GM21515 (cell line): ENCODE results near the gene BRCA1.

Source experiments
- ATAC-seq: cut with Tn5 transposase; IDR thresholded peaks from one replicate; pipeline ENCODE4 v1.9.1; 2021; ENCODE audit not compliant: unreplicated experiment

BRCA1 gene

DNA sequence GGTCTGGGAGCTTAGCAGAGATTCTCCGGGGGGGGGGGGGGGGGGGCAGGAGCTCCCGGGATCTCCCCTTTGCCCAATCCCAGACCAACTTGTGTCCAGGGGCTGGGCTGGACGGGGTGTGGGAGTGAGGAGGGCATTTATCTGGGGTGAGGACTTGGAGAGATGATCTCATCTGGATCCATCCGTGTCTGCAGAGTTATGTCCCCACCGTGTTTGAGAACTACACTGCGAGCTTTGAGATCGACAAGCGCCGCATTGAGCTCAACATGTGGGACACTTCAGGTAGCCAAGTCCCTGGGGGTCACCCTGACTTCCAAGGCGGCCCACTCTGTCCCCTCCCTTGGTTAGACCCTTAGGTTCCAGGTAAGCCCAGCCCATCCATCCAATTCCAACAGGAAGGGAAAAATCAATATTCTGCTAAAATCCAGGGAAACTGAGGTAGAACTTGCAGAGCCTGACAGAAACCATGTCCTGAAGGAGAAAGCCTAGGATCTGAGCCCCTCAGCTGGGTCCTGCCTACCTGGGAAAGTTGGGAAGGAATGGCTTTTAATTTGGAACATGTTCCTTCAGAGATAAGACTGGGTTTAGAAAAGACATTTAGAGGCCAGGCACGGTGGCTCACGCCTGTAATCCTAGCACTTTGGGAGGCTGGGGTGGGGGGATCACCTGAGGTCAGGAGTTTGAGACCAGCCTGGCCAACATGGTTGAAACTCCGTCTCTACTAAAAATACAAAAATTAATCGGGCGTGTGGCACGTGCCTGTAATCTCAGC lies 99.2 kb downstream of the BRCA1 start:
- ATAC-seq = no peak

DNA sequence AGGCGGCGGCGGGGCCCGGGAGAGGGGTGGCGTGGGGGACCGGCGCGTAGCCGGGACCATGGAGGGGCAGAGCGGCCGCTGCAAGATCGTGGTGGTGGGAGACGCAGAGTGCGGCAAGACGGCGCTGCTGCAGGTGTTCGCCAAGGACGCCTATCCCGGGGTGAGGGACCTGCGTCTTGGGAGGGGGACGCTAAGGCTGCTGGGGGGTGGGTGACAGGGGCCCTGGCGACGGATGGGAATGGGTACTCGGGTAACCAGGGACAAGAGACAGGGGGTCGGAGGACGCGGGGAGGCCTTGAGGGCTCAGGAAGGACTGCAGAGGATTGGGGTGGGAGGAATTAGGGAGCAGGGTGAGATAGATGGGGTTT lies 99.9 kb downstream of the BRCA1 start:
- no peak for ATAC-seq

DNA sequence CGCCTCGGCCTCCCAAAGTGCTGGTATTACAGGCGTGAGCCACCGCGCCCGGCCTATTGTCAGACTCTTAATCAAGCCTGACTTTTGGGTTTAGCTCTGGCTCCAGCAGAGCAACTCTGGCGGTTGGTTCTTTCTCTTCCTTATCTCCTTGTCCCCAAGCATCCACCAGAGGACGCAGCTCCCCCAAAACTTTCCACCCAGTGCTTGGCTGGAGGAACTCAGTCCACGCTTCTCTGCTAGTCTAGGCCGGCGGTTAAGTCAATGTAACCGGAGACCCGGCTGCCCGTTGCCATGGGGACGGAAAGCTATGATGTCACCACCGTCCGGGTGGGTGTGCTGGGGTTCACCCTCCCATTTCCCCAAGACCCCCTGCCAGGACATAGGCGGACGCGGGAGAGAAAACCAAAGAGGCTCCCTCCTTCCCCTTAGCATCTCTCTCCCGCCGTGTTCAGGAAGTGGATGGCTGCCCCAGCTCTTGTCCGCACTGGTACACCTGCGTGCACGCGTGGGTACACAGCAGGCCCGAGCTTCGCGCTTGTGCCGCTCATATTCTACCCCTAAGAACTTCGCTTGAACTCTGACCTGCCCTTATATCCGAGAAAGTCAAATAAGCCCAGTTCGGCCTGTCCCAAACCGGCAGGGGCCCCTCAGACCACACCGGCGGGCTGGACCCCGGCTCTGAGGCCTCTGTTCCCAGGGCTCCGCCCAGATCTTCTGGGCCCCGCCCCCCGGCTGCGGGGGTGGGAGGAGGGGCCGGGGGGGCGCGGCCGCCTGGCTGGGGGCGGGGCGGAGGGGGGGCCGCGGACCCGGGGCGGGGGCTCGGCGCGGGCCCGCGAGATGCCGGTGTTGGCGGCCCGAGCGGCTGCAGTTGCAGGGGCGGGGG lies 100.5 kb downstream of the BRCA1 start, which contains the start of gene RND2:
Gene RND2 (plus strand): TSS at position 825 of the 883 bp plus-strand sequence. CDS start 117 bp downstream, outside the sequence.
- no peak for ATAC-seq

DNA sequence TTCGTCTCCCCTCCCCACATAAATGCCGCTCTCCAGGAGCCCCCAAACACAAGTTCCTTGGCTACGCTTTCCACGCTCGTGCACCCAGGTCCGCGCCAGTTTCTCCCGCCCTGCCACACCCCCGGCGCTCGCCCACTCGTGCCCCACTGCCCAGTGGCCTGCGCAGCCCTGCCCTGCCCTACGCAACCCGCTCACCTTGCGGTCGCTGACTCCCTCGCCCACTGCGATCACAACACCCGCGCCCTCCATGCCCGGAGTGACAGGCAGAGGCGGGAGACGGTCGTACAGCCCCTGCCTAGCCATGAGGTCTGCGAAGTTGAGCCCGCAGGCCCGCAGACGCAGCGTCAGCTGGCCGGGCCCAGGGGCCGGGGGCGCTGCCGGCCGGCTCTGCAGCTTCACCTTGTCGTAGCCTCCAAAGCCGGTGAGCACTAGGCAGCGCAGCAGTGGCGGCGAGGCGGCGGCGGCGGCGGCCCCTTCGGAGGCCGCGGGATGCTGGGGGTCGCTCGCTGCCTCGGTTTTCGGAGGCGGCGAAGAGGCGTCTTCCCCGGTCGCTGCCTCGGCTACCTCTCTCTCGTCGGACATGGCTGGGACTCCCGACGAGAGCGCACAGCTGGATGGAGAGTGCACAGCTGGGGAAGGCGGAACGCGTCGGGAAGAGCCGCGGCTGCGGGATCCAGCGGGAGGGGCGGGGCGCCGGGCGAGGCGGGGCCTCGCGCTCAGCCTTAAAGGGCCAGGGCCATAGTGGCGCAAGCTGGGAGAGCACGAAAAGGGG lies 103.2 kb downstream of the BRCA1 start, which contains the start of gene VAT1:
Gene VAT1 (minus strand): TSS at position 645 of the 772 bp plus-strand sequence. CDS start 63 bp downstream, at position 582.
- ATAC-seq = no peak

DNA sequence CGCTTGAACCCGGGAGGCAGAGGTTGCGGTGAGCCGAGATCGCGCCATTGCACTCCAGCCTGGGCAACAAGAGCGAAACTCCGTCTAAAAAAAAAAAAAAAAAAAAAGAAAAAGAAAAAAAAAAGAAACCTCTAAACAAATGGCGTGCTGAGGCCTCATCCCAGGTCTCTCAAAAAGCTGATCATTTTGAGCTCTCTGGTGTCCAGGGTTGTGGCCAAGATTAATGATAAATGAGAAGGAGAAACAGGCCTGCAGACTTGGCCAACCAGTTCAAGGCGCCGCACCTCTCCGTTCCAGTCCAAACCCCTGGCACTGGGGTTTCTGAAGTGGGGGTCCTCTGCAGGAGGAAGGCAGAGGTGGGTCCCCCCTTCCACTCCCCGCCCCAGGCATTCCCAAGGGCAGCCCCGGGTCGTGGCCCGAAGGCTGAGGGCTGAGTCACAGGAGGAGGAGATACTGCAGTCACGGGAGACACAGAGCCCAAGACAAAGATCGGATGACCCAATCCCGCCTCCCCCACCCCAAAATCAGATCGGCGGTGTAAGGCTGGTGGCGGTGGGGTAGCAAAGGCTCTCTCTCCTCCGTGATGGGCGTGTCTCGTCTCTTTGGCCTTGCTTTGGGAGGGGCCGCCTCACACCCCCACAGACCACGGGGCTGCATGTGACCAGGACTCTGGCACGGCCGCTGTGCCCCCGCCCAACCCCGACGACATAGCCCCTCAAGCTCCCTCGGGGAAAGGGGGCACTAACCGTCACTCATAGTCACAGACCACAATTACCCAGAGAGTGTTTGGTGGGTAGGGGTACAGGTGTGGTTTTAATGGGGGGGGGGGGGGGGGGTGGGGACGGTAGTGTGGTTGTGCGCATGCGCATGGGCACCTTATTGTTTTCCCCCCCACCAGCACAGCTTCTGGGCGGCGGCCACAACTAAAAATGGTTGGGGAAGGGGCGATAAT lies 104.1 kb downstream of the BRCA1 start:
- ATAC-seq = no peak

DNA sequence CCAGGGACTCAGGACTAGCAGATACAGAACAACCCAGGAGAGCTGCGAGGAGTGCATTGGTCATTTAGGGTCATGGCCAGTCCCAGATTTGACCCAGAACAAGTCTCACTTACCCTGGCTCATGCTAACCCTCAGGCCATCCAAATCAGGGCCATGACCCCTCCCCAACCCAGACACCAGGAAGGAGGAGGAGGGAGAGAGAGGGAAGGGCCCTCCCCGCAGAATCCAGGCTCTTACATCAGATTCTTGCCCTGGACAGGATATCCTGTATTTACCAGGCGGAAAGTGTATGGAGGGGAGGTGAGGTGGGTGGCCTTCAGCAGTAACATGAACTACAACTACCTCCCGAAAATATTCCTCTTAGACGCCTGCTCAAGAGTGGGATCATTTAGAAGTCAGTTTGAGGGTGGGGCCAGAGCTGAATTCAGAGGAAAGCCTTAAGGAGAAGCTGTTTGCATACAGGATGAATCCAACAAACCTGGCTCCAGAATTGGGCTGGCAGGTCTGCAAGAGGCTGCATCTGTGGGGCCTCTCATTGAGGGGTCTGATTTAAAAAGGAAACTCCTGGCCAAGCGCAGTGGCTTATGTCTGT lies 105.0 kb downstream of the BRCA1 start:
- no peak for ATAC-seq

DNA sequence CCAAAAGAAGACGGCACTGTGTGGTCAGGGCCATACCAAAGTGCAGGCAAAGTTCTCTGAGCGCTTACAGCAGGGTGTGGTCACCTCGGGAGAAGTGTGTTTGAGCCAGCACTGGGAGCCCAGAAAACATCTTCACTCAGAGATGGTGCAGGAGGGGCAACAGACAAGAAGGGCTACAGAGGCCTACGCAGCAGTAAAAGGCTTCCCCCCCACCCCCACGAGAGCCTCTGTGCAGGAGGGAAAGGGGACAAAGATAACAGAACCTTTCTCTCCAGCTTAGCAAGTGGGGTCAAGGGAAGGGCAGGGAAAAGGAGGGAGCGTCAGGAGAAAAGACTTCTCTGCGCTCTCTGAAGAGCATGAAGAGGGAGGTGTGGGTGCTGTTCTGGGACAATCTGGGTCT lies 105.7 kb downstream of the BRCA1 start:
- no peak for ATAC-seq

DNA sequence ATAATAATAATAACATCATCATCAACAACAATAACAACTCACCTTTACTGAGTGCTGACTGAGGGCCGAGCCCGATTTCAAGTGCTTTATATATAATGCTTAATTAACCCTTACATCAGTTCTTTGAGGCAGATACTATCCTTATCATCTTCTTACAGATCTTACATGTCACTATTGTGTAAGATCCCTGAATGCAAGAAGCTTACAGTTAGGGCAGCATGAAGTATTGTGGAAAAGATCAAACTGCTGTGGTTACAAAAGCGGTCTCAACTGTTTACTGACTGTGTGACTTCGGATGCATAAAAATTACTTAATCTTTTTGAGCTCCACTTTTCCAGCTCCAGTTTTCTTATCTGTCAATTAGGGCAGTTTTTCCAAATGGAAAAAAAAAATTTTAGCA lies 106.2 kb downstream of the BRCA1 start:
- ATAC-seq = no peak

DNA sequence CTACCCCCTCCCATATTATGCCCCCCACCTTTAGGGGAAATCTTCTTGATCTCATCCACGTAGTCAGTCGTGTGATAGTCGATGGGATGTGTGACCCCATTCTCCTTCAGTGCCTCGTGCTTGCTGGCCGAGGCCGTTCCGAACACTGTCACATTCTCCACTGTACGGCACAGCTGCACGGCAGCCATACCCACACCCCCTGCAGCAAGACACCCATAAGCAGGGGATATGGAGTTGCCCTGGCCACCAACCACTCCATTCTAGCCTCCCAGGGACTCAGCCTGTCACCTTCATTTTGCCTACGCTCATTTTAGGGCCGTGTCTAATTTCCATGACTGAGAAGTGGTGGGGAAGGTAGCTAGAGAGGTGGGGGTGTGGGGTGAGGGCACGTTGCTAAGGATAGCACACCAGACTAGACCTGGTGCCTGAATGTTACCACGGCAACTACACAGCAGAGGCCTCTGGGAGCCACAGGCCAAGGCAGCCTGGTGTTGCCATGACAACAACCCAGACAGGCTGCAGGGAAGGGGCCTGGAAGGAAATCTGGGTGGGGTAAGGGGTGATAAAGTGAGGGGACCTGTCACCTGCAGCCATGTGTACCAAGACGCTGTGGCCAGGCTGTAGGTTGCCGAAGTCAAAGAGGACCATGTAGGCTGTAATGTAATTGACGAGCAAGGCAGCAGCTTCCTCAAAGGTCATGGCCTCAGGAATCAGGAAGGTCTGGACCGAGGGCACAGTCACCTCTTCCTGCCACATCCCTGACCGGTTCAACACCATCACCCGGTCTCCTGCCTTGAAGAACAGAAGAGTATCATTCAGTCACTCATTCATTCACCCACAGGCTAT lies 106.9 kb downstream of the BRCA1 start:
- ATAC-seq = no peak

DNA sequence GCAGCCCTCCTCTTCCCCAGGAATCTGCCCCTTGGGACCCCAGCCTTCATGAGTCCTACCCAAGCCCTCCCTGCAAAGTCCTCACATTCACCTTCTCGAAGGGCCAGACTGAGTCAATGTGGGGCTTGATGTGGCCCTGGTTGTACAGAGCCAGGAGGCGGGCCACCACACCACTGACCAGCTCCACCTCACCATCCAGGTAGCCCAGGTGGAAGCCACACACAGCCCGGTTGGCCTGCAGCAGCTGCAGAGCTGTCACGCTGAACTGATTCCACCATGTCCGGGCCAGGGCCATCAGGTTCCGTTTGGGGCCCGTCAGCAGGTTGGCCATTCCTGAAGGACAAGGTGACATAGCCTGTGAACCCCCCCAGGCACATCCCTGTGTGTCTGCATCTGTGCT lies 108.9 kb downstream of the BRCA1 start:
- no peak for ATAC-seq

DNA sequence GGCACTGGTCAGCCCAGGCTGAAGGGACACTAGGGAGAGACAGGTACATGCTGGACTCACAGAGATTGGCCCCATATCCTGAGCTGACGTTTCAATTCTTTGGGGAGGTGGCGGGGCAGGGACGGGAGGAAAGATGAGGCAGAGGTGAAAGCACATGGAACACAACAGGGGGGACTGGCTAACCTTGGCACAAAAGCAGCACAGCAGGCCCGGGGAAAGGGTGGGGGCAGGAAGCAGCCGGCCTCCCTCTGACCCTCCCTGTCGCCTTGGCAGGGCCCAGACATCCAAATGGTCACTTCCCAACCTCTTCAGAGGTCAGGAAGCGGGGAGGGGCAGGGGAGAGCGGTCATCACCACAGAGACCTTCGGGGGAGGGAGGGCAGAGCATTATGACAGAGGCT lies 109.6 kb downstream of the BRCA1 start:
- no peak for ATAC-seq

DNA sequence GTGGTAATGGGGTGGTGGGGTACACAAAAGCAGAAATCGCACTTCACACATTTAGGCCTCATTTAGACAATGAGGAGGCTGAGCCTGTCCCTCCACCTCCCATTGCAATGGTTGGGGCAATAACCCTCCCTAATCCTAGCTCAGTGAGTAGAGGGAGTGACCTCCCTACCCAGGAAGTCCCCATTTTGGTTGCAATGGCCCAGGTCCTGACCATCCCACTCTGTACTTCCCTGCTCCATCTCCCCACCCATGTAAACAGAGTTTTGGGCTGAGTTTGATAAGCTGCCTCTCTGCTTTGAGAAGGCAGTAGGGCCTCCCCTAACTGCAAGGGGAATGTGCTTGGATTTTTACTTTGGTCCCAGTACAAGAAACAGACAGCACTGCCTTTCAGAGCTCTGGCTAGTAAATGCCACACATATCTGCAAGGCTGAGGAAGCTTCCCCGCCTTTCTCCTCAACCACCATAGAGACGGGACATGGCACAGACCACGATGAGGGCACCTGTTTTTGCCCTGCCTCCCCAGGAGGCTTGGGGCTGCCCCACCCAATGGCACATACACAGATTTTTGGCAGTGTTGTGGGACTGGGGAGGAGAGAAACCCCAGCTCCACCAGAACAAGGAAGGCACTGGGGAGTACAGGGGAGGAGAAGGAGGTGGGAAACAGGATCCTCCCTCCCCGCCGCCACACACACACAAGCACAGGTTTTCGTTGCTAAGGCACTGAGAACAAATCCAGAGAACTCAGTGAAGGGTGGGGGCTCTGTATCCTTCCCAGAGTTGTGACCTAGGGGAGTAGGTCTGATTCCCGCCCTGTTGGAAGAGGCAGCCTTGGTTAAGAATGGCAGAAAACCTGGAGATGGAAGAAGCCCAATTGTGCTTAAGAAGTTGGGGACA lies 110.3 kb downstream of the BRCA1 start:
- no peak for ATAC-seq

DNA sequence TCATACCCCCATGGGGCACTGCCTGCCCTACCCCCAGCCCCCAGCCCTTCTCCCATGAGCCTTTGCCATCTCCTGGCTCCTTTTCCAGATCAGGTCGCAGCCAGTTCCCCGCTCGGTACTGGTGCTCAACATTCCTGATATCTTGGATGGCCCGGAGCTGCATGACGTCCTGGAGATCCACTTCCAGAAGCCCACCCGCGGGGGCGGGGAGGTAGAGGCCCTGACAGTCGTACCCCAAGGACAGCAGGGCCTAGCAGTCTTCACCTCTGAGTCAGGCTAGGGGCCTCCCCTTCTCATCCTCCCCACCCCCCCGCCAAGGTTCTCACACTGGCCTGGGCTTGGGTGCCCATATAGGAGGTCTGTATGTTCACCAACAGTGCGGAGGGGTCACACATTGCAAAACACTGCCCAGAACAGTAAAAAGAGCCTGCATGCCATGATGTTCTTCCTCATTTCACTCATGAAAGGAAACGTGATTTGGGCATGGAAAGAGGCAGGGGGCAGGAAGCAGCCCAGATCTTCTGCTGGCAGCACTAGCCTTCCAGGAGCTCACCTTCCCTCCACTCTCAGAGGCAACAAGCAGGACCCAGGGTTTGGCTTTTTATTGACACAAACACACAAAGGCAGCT lies 111.0 kb downstream of the BRCA1 start:
- no peak for ATAC-seq

DNA sequence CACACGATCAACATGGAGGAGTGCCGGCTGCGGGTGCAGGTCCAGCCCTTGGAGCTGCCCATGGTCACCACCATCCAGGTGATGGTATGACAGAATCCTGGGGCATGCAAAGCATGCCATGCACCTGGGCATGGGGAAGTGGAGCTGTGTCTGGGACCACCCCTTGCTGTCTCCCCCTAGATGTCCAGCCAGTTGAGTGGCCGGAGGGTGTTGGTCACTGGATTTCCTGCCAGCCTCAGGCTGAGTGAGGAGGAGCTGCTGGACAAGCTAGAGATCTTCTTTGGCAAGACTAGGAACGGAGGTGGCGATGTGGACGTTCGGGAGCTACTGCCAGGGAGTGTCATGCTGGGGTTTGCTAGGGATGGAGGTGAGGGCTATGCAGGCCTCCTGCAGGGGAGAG lies 111.9 kb downstream of the BRCA1 start:
- ATAC-seq = no peak

DNA sequence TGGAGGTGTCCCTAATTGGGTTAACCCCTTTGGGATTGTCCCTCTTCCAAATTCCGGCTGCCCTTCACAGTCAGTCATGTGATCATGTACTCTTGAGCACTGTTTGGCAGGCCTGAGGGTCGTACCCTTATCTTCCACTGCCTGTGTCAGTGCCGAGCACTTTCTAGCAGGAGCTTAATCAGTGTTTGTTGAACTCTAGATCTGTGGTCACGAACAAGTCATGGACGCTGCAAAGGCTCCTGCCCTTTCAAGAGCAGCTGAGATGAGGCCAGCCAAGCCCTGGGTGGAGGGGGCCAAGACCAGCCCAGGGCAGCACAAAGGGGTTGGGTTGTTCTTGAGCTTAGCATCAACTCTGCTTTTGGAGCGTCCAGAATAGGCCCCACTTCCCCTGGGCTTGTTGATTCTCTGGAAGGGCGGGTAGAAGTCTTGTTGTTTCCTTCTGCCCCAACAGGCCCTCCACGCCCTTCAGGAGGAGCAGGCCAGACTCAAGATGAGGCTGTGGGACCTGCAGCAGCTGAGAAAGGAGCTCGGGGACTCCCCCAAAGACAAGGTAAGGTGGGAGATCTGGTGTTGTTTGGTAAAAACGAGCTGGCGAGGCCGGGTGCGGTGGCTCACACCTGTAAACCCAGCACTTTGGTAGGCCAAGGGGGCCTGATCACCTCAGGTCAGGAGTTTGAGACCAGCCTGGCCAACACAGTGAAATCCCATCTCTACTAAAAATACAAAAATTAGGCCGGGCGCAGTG lies 113.3 kb downstream of the BRCA1 start:
- no peak for ATAC-seq

DNA sequence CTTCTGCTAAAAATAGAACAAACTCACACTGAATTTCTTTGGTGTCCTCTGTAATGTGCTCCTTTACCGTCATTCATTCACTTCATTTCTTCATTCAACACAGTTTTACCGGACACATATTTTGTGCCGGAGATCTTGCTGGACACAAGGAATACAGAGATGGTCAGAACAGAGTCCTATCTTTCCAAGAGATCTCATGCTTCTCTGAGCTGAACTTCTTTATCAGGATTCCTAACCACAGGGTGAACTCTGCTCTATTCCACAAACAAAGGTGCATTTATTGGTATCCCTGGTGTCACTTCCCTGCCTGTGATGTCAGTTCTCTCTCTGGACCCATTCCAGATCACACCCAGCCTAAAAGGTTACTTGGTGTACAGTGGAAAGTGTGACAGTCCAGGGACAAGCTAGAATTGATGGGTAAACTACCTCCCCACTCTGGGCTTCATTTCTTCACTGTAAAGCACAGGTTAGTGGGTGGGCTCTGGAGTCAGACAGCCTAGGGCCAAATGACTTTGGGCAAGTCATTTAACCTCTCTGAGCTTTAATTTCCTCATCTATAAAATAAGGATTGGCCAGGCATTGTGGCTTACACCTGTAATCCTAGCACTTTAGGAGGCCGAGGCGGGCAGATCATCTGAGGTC lies 114.4 kb downstream of the BRCA1 start:
- no peak for ATAC-seq
